ENCODE measurements around the gene EIPR1. TPM values are rescaled to one million over a fixed set of nuclear protein-coding genes. Genes with fewer than 3 reads are reported as not detected.

EIPR1 gene
- total RNA-seq, 2 donors from 2014 or later = 18.8 to 39.1 TPM

DNA sequence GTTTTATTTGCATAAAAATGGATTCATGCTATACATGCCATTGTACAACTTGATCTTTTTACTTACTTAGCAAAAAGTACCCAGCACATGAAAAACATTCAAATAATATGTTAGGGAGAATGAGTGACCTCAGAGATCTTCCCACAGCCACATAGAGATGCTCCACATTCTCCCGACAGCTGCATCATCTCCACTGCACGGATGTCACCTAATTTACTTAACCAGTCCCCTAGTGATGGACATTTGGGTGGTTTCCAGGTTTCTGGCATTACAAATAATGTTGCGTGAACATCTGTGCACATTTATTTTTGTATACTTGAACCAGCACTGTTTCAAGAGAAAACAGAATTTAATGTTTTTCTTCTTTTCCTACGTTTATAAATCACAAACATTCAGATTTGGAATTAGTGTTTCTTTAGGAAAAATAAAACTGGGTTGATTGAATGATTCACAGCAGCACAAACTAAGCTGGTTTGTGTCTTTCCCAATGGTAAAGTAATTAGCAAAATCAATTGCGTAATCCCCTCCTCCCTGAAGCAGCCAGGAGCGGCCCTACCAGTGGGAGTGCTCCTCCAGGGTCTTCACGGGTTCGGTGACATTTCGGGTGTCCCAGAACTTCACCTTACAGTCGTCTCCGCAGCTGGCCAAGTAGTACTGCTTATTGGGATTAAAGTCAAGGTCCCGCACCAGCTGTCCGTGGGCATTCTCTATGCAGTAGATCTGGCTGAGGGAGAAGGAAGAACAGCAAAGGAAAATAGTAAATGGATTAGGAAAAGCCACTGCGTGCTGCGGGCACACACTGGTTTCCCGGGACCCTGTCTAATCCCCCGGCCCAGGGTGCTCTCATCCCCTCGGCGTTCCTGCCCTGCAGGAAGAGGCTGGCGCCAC is 183.9 kb downstream of the EIPR1 start:
- no peaks in the 10 kb centered on the region for H3K9me3 ChIP-seq
- H3K36me3 ChIP-seq = peaks cover 4% of the 10 kb centered on the region
- no peak for DNase-seq
- no peak overlapping the region for H3K4me3 ChIP-seq
- TF ChIP-seq, protein P1, sequence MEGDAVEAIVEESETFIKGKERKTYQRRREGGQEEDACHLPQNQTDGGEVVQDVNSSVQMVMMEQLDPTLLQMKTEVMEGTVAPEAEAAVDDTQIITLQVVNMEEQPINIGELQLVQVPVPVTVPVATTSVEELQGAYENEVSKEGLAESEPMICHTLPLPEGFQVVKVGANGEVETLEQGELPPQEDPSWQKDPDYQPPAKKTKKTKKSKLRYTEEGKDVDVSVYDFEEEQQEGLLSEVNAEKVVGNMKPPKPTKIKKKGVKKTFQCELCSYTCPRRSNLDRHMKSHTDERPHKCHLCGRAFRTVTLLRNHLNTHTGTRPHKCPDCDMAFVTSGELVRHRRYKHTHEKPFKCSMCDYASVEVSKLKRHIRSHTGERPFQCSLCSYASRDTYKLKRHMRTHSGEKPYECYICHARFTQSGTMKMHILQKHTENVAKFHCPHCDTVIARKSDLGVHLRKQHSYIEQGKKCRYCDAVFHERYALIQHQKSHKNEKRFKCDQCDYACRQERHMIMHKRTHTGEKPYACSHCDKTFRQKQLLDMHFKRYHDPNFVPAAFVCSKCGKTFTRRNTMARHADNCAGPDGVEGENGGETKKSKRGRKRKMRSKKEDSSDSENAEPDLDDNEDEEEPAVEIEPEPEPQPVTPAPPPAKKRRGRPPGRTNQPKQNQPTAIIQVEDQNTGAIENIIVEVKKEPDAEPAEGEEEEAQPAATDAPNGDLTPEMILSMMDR (IDR thresholded peaks at IDR 0.05) = no peak
- no peak overlapping the region for H3K27ac ChIP-seq
- intact Hi-C loops (cut with DNase I) = no loop called here
- H3K9ac ChIP-seq (ENCODE audit: low read depth in 2 of 2, low read length in 2 of 2) = no peak overlapping the region
- no peaks in the 10 kb centered on the region for H3K27me3 ChIP-seq
- no peaks in the 10 kb centered on the region for H3K4me1 ChIP-seq

DNA sequence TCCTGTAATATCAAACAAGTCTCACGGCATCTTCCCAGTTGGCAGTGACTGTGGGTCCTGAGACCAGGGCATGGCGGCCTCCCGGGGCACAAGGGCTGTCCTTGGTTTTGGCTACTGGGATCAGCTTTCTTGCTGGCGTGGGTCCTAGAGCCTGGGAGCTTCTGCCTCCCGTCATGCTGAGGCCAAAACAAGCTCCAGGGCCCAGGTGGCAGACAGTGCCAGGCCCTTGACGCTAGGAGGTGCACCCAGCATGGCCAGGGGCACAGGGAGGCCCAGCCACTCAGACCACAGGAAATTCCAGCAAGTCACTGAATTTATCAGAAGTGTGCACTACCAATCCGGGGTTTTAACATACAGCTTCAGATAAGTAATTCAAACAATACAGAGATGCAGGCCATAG is 184.7 kb downstream of the EIPR1 start:
- TF ChIP-seq, protein P1 (IDR thresholded peaks at IDR 0.05) = no peak
- no peaks in the 10 kb centered on the region for H3K4me1 ChIP-seq
- intact Hi-C loops (cut with DNase I) = no loop called here
- no peak overlapping the region for H3K4me3 ChIP-seq
- no peaks in the 10 kb centered on the region for H3K9me3 ChIP-seq
- H3K27me3 ChIP-seq = no peaks in the 10 kb centered on the region
- DNase-seq = no peak
- peaks cover 4% of the 10 kb centered on the region for H3K36me3 ChIP-seq
- no peak overlapping the region for H3K9ac ChIP-seq (ENCODE audit: low read depth in 2 of 2, low read length in 2 of 2)
- H3K27ac ChIP-seq = no peak overlapping the region

GRCh38 chr2:3192281-3192818 is 185.3 kb downstream of the EIPR1 start:
- intact Hi-C loops (cut with DNase I) = no loop called here
- Histone ChIP-seq H3K27me3 (no peaks in the 10 kb centered on the region), H3K4me3 (no peak overlapping the region), H3K27ac (no peak overlapping the region), H3K9me3 (no peaks in the 10 kb centered on the region), H3K36me3 (peaks cover 4% of the 10 kb centered on the region), H3K9ac (ENCODE audit: low read depth in 2 of 2, low read length in 2 of 2) (no peak overlapping the region), H3K4me1 (no peaks in the 10 kb centered on the region)
- DNase-seq = no peak
- TF ChIP-seq, protein P1 (IDR thresholded peaks at IDR 0.05) = no peak

GRCh38 chr2:3189961-3190360 is 187.7 kb downstream of the EIPR1 start:
- H3K27me3 ChIP-seq = no peaks in the 10 kb centered on the region
- H3K4me1 ChIP-seq = no peaks in the 10 kb centered on the region
- no peak overlapping the region for H3K4me3 ChIP-seq
- H3K9ac ChIP-seq (ENCODE audit: low read depth in 2 of 2, low read length in 2 of 2) = no peak overlapping the region
- H3K27ac ChIP-seq = no peak overlapping the region
- intact Hi-C loops (cut with DNase I) = no loop called here
- no peak for DNase-seq
- TF ChIP-seq, protein P1 (IDR thresholded peaks at IDR 0.05) = no peak
- peaks cover 4% of the 10 kb centered on the region for H3K36me3 ChIP-seq
- H3K9me3 ChIP-seq = no peaks in the 10 kb centered on the region

- Histone ChIP-seq H3K27me3 (no peaks in the 10 kb centered on the region), H3K9me3 (no peaks in the 10 kb centered on the region), H3K9ac (ENCODE audit: low read depth in 2 of 2, low read length in 2 of 2) (no peak overlapping the region), H3K4me1 (no peaks in the 10 kb centered on the region), H3K36me3 (peaks cover 4% of the 10 kb centered on the region), H3K27ac (no peak overlapping the region), H3K4me3 (no peak overlapping the region)
- intact Hi-C loops (cut with DNase I) = no loop called here
- no peak for DNase-seq
- TF ChIP-seq, protein P1 (IDR thresholded peaks at IDR 0.05) = no peak
Measured at GRCh38 chr2:3189076-3189591, 188.5 kb downstream of the EIPR1 start.

Data from colonic mucosa (tissue), 4 donors.